HepG2 (cell line): ENCODE data around the gene GYS1. TPM values are rescaled to one million over a fixed set of nuclear protein-coding genes. Genes with fewer than 3 reads are reported as not detected.

Experiments
- CEBPZ ChIP-seq: IDR thresholded peaks from 2 replicates; pipeline ENCODE4 v1.6.1; 2012; ENCODE audit warnings: low read length, improper control_type of control experiment
- CTCF ChIP-seq: sonication (generic); formaldehyde crosslinking; IDR thresholded peaks from 2 replicates; pipeline ENCODE4 v1.5.0; 2020; ENCODE audit warnings: mild to moderate bottlenecking, missing genetic modification reagents, moderate library complexity
- GZF1 ChIP-seq: sonication (generic); formaldehyde crosslinking; IDR thresholded peaks from 2 replicates; pipeline ENCODE4 v1.5.1; 2020; ENCODE audit warnings: mild to moderate bottlenecking, missing genetic modification reagents
- SMARCC2 ChIP-seq: fragments of 450-650 bp; IDR thresholded peaks from 2 replicates; pipeline ENCODE4 v1.6.1; 2017; ENCODE audit warnings: antibody characterized with exemption, mild to moderate bottlenecking
- TERF1 ChIP-seq: sonication (generic); formaldehyde crosslinking; IDR thresholded peaks from 2 replicates; pipeline ENCODE4 v1.8.0; 2022; ENCODE audit warnings: mild to moderate bottlenecking, missing genetic modification reagents, moderate library complexity
- ZBTB40 ChIP-seq, 2 experiments: fragments of 450-650 bp in 1 of 2; sonication (generic) in 1 of 2; formaldehyde crosslinking in 1 of 2; IDR thresholded peaks; 2 replicates each; pipeline versions ENCODE4 v1.6.1 to v1.8.0; 2016 to 2022; ENCODE audit warnings: antibody characterized with exemption in 1 of 2, mild to moderate bottlenecking in 1 of 2, missing genetic modification reagents in 1 of 2
- ZNF329 ChIP-seq: sonication (generic); formaldehyde crosslinking; IDR thresholded peaks from 2 replicates; pipeline ENCODE4 v1.9.0; 2021; ENCODE audit warnings: low read depth, mild to moderate bottlenecking, missing genetic modification reagents
- ZNF383 ChIP-seq: sonication (generic); formaldehyde crosslinking; IDR thresholded peaks from 2 replicates; pipeline ENCODE4 v1.4.0; 2020; ENCODE audit warnings: missing genetic modification reagents, mild to moderate bottlenecking, borderline replicate concordance
- ZNF615 ChIP-seq: sonication (generic); formaldehyde crosslinking; IDR thresholded peaks from 2 replicates; pipeline ENCODE4 v1.5.0; 2020; ENCODE audit warnings: mild to moderate bottlenecking, missing genetic modification reagents, borderline replicate concordance
- ZNF644 ChIP-seq: IDR thresholded peaks from 2 replicates; pipeline ENCODE4 v1.6.1; 2016; ENCODE audit warnings: low read depth
- ZSCAN21 ChIP-seq: sonication (generic); formaldehyde crosslinking; IDR thresholded peaks from 2 replicates; pipeline ENCODE4 v1.8.0; 2022; ENCODE audit warnings: mild to moderate bottlenecking, missing genetic modification reagents, moderate library complexity, borderline replicate concordance
- polyA plus RNA-seq, 8 experiments: library from polyadenylated mRNA; depleted of rRNA in 3 of 8; stranded (reverse) in 7 of 8; unstranded in 1 of 8; fragments of >200 nt; fragmentation: Illumina TruSeq in 4 of 8; extraction: Trizol in 4 of 8; gene quantifications; 2 replicates each; pipeline versions ENCODE4 v1.2.1 to v1.2.3, GENCODE V29; 2011 to 2016; ENCODE audit warnings: low read depth in 4 of 8, missing spikeins in 1 of 8, mixed read lengths in 1 of 8; ENCODE audit not compliant: insufficient read depth in 1 of 8
- total RNA-seq, 5 experiments: library from RNA; depleted of rRNA; stranded (reverse); fragments of >200 nt; fragmentation: Illumina TruSeq; extraction: Trizol; gene quantifications; 2 replicates each; pipeline ENCODE4 v1.2.3, GENCODE V29; 2016; ENCODE audit warnings: low read depth in 1 of 5

Gene GYS1
- total and polyA plus RNA-seq, 2 of the 13 experiments (the other 11 are each of a cell fraction or from before 2014, with no cell fraction given): 18.4 to 42.1 TPM

- TF ChIP-seq ZBTB40 (IDR thresholded peaks at IDR 0.05) (no peak), ZBTB40 (CRISPR knock-in tag; IDR thresholded peaks at IDR 0.05) (no peak), GZF1 (CRISPR knock-in tag) (no peak), CTCF (CRISPR knock-in tag) (peak; percentile 47), TERF1 (CRISPR knock-in tag) (no peak), ZNF329 (CRISPR knock-in tag) (no peak), CEBPZ (no peak), ZNF644 (no peak), SMARCC2 (no peak), ZSCAN21 (CRISPR knock-in tag) (peak; percentile 77; the same call in 1 of the 2 replicates), ZNF383 (no peak), ZNF615 (no peak)
Observed at GRCh38 chr19:48954595-48955307, 38.4 kb downstream of the GYS1 start, which contains the start of gene BAX (continued).
